ENCODE results near the gene UNC119B.

DNA sequence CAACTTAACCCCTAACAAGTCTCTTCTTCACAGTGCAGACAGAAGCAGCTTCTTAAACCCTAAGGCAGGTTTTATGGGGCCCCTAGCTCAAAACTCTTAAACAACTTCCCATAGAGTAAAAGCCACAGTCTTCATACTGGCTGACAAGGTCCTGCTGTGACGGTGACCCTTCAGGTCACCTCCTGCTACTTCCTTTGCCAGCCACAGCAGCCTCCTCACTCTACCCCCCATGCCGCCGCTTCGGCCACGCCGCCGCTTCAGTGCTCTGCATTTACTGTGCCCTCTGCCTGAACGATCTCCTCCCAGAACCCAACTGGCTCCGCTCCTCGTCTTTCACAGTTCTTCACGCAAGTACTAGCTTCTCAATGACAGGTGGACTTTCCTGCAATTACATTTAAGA is 60.8 kb downstream of the UNC119B start:
- TF ChIP-seq FOXM1 (IDR thresholded peaks at IDR 0.05; ENCODE audit: low read depth) (no peak), POLR2AphosphoS5 (IDR thresholded peaks at IDR 0.05; ENCODE audit: low read depth, low read length) (no peak), EZH2phosphoT487 (IDR thresholded peaks at IDR 0.05; ENCODE audit: borderline replicate concordance, low read depth) (no peak), CHD2 (IDR thresholded peaks at IDR 0.05; ENCODE audit: low read length, partially characterized antibody) (no peak)
- TF ChIP-seq, protein P1, sequence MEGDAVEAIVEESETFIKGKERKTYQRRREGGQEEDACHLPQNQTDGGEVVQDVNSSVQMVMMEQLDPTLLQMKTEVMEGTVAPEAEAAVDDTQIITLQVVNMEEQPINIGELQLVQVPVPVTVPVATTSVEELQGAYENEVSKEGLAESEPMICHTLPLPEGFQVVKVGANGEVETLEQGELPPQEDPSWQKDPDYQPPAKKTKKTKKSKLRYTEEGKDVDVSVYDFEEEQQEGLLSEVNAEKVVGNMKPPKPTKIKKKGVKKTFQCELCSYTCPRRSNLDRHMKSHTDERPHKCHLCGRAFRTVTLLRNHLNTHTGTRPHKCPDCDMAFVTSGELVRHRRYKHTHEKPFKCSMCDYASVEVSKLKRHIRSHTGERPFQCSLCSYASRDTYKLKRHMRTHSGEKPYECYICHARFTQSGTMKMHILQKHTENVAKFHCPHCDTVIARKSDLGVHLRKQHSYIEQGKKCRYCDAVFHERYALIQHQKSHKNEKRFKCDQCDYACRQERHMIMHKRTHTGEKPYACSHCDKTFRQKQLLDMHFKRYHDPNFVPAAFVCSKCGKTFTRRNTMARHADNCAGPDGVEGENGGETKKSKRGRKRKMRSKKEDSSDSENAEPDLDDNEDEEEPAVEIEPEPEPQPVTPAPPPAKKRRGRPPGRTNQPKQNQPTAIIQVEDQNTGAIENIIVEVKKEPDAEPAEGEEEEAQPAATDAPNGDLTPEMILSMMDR (IDR thresholded peaks at IDR 0.05) = no peak
- TF ChIP-seq, protein P2, sequence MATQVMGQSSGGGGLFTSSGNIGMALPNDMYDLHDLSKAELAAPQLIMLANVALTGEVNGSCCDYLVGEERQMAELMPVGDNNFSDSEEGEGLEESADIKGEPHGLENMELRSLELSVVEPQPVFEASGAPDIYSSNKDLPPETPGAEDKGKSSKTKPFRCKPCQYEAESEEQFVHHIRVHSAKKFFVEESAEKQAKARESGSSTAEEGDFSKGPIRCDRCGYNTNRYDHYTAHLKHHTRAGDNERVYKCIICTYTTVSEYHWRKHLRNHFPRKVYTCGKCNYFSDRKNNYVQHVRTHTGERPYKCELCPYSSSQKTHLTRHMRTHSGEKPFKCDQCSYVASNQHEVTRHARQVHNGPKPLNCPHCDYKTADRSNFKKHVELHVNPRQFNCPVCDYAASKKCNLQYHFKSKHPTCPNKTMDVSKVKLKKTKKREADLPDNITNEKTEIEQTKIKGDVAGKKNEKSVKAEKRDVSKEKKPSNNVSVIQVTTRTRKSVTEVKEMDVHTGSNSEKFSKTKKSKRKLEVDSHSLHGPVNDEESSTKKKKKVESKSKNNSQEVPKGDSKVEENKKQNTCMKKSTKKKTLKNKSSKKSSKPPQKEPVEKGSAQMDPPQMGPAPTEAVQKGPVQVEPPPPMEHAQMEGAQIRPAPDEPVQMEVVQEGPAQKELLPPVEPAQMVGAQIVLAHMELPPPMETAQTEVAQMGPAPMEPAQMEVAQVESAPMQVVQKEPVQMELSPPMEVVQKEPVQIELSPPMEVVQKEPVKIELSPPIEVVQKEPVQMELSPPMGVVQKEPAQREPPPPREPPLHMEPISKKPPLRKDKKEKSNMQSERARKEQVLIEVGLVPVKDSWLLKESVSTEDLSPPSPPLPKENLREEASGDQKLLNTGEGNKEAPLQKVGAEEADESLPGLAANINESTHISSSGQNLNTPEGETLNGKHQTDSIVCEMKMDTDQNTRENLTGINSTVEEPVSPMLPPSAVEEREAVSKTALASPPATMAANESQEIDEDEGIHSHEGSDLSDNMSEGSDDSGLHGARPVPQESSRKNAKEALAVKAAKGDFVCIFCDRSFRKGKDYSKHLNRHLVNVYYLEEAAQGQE (IDR thresholded peaks at IDR 0.05; ENCODE audit: low read depth, low read length) = no peak
